Subcutaneous adipose tissue (tissue), 4 donors: ENCODE measurements around the gene SFXN5. TPM values are rescaled to one million over a fixed set of nuclear protein-coding genes. Genes with fewer than 3 reads are reported as not detected.

Source experiments
- CTCF ChIP-seq: fragments of 450-650 bp; IDR thresholded peaks from one replicate; pipeline ENCODE4 v1.5.1; 2016; ENCODE audit warnings: low read depth, mild to moderate bottlenecking, control low read depth, antibody characterized with exemption, moderate library complexity
- total RNA-seq, 4 donors: library from RNA; depleted of rRNA; stranded (reverse); fragments of >200 nt; gene quantifications; one replicate each; pipeline ENCODE4 v1.1.0, GENCODE V29; 2016

Gene SFXN5
- total RNA-seq, 4 donors from 2014 or later: 5.1 to 8.9 (median 7.6) TPM

DNA sequence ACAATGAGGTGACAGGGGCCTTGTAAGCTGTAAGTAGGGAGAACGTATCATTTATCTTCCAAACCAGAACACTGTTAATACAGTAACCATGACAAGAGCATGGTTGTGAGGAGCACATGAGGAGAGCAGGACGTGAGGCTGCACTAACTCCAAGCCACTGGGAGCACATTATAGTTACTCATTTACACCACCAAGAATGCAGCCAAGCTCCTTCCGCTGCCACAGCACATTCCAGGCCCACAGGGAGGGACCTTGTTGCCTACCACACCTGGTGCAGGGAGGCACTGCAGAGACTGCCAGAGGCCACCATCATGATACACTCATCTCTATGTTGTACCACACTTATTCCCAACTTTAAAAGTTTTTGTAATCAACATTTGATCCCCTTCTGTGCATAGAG, 13.5 kb upstream of the SFXN5 start:
- no peak for TF ChIP-seq CTCF

DNA sequence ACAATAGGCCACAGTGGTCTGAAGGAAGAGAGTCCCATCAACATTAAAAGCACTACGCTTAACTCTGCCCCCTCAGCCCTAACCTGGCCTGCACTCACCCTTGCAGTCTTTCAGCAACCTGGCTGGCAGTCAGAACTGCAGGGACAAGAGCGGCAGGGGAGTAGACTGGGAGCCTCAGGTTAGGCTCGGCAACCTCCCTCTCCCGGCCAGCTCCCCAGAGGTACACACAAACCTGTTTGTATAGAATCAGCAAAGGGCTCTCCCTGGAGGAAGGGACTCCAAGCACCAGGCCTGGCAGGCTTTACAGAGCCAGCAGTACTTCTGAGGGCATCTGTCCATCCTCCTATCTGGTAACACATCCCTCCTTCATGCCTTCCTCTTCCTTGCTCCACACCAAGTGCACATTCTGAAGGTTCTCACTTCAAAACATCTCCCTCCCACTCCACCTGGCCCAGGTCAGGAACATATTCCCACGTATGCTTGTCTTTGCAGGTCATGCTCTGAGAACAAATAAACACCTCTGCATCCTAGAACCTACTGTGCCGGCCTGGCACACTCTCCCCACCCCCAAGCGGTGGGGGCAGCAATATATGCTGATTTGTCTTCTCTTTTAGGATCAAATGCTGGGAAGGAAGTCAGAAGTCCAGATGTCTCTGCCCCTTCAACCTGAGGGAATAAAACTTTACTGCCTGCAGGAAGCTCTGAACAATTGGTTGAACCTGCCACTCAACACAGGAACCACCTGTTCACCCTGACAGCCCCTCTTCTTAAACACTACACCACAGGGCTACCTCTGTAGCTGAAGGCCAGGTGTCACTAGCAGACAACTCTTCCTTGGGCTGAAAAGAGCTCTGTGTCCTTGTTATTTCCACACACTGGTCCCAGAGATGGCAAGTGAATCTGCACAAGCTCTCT, 12.6 kb upstream of the SFXN5 start:
- no peak for TF ChIP-seq CTCF

DNA sequence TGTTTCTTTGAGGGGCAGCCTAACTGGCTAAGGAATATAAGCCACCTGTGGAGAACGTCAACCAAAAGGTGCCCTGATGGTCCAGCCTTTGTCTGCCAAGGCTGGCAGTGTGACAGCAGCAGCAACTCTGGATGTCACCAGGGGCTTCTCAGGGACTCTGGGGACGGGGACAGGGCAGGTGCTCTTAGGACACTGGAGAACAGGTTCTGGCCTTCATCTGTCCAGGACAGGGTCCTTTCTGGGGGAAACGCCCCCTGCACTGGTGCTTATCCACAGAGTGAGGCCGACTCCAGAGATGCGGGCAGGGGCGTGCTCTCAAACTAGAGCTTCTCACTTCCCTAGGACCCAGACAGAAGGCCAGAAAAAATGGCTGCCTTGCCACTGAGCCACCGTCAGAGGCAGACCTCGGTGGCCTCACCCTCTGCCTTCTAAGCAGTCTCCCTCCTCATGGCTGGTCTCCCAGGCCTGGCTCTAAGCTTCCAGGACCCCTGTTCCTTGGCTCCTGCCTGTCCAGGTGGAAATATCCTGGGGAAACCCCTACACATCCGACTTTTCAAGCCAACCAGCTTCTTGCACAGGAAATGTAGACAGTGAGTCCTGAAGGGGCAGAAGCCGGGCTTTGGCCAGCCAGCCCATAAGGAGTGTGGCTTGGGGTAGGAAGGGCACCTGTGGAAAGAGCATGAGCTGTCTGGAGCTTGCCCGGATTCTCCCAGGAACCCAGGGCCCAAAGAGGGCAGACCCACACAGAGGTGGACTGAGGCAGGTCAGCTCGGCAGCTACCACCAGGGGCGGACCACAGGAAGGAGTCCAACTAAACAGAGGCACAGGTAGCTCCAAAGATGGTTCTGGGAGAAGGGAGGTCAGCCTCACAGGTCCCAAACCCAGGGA, 11.3 kb upstream of the SFXN5 start:
- TF ChIP-seq CTCF: no peak

DNA sequence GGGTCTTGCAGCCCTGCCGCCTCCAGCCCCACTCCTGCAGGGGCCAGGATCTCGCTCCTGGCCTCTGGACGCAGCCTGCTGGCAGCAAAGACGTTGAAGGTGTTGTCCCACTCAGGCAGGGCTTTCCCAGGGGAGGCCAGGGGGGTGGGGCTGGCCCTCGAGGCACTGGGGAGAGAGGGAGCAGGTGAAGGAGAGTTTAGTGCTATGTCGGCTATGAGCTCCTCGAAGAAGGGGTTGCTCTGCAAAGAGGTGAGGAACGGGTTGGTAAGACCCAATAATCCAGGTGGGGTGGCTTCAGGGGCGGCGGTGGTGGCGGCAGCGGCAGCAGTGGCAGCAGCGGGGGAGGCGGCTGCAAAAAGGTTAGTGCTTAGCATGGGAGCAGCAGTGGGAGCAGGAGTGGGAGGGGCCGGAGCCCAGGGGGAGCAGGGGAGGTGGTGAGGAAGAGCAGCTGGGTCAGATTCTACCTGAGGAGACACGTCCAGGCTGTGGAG, 9.7 kb upstream of the SFXN5 start:
- no peak for TF ChIP-seq CTCF

- no peak for TF ChIP-seq CTCF
These were observed 9.0 kb upstream of the SFXN5 start for GRCh38 chr2:73080321-73081131.

GRCh38 chr2:73079636-73080035, 8.1 kb upstream of the SFXN5 start:
- TF ChIP-seq CTCF: no peak
